T-helper 1 cell treated with Interleukin-12 subunit alpha and Interleukin-12 subunit beta and Interleukin-4 antibody, amounts not matched to agents 30 ng/mL and 1 ng/mL, for 36 hours (primary cell): Measurements from ENCODE around the gene TMEM39B. TPM values are rescaled to one million over a fixed set of nuclear protein-coding genes. Genes with fewer than 3 reads are reported as not detected.
"Not testable (repeated sequence)": the region's sequence is repeated elsewhere in the genome, so short reads cannot be mapped to it uniquely, and the experiment has no call there.

Experiments
- intact Hi-C: fragments of 100-400 bp; cut with micrococcal nuclease; formaldehyde crosslinking; loops from one replicate; pipeline ENCODE4 v1.15.1; 2024
- total RNA-seq: library from RNA; stranded (reverse); gene quantifications from 2 replicates; pipeline ENCODE4 v1.2.3, GENCODE V29; 2022

The TMEM39B gene
- total RNA-seq, 1 donor from 2014 or later, result 33.1 TPM

DNA sequence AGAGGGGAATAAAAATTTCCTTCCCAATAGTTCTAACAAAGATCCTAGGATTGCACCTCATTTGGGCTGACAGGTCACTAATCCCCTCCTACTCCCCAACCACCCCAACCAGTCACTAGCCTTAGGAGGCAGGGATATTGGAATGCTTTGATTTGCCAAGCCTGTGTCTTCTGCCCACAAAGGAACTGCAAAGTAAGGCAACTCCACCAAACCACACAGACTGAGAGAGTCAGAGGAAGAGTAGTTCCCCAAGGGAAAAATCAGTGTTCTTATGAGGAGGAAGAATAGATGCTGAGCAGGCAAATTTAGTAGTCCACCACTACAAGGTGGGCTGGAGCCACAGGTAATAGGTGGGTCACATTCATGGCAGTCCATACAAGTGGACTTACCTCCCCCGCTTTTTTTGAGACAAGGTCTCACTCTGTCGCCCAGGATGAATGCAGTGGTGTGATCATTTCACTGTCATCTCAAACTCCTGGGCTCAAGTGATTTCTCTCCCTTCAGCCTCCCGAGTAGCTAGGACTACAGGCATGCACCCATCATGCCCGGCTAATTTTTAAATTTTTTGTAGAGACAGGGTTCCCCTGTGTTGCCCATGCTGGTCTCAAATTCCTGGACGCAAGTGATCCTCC lies 3.7 kb upstream of the TMEM39B start:
- intact Hi-C loops, result no loop called here

- intact Hi-C loops, result loop anchor here (1.0 to 10.0 kb wide), 13 partner anchors 9 to 1007 kb away; partner anchors contain the start of genes ADGRB2, HDAC1, IQCC and KPNA6
Observed at GRCh38 chr1:32071758-32072621, 749 bp upstream of the TMEM39B start.

DNA sequence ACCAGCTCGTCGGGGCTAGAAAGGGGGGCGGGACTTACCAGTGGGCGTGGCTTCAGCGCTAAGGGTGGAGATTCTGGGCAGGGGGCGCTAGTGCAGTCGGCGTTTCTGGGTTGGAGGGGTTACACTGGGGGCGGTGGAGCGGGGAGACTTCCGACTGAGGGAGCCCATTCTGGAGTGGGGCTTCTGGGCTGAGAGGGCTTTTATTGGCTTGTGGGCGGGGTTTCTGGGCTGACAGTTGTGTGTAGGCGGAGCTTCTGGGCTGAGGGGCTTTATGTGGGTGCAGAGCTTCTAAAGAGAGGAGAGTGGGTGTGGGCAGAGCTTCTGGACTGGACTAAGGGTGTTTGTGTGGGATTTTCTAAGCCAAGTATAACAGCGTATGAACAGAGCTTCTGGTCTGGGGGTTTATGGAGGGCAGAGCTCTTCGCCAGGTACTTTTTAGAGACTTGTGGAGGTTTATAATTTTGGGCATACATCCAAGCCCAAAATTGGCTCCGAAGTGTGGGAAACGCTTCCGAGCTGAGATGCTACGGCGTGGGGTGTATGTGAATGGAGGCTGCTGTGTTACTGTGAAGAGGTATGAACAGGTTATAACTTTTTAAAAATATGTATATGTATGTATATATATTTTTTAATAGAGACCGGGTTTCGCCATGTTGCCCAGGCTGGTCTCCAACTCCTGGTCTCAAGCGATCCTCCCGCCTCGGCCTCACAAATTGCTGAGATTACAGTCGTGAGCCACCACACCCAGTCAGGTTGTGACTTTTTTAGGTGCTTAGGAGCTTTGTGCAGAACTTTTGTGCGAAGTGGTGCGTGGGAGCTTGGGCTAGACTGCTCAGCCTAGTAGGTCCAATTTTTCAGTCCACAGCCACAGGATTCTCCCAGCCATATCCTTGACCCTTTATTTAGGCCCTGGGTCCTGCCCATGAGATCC lies 825 bp downstream of the TMEM39B start:
- intact Hi-C loops, result loop anchor here (1.0 to 10.0 kb wide), 14 partner anchors 60 to 1009 kb away; partner anchors contain the start of genes ADGRB2, BSDC1, CCDC28B and EIF3I

- intact Hi-C loops, result loop anchor here (5.0 to 10.0 kb wide), 2 partner anchors 677 to 920 kb away; no protein-coding TSS in a partner anchor
Observed at GRCh38 chr1:32074841-32075240, 2.1 kb downstream of the TMEM39B start.

- intact Hi-C loops, result loop anchor here (10.0 kb wide), 1 partner anchor 923 kb away; no protein-coding TSS in a partner anchor
Observed at GRCh38 chr1:32077451-32077850, 4.7 kb downstream of the TMEM39B start.

GRCh38 chr1:32082022-32082421 lies 9.3 kb downstream of the TMEM39B start:
- intact Hi-C loops, result no loop called here

- intact Hi-C loops, result not testable (repeated sequence)
Observed at GRCh38 chr1:32086381-32086780, 13.6 kb downstream of the TMEM39B start.

GRCh38 chr1:32091176-32091575 lies 18.4 kb downstream of the TMEM39B start:
- intact Hi-C loops, result no loop called here

- intact Hi-C loops, result no loop called here
Observed at GRCh38 chr1:32091591-32091990, 18.9 kb downstream of the TMEM39B start.

DNA sequence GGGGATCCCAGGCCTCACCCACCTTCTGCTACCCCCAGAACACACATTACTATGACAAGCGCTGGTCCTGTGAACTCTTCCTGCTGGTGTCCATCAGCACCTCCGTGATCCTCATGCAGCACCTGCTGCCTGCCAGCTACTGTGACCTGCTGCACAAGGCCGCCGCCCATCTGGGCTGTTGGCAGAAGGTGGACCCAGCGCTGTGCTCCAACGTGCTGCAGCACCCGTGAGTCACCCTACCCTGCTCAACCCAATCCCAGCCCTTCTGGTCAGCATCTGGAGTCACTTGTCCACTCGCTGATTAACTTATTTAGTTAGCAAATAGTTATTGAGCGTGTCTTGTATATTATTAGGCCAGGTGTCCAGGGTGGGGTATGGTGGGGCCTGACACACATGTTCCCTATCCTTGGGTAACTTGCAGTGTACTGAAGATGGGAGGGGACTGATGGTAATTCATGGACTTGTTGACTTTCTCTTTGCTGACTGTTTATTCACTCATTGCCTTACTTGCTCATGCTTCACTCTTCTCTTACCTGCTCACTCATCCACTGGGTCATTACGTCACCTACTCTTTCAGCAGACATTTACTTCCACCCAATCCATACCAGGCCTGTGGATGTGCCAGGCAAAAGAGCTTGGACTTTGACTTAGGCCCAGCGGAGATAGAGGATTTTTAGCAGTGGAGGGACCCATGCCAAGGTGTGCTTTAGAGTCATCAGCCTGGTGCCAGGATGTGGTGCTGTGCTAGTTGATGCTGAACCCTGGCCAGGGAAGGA lies 22.2 kb downstream of the TMEM39B start:
- intact Hi-C loops, result no loop called here

GRCh38 chr1:32099426-32099825 lies 26.7 kb downstream of the TMEM39B start:
- intact Hi-C loops, result no loop called here

- intact Hi-C loops, result no loop called here
Observed at GRCh38 chr1:32100359-32100758, 27.6 kb downstream of the TMEM39B start.

DNA sequence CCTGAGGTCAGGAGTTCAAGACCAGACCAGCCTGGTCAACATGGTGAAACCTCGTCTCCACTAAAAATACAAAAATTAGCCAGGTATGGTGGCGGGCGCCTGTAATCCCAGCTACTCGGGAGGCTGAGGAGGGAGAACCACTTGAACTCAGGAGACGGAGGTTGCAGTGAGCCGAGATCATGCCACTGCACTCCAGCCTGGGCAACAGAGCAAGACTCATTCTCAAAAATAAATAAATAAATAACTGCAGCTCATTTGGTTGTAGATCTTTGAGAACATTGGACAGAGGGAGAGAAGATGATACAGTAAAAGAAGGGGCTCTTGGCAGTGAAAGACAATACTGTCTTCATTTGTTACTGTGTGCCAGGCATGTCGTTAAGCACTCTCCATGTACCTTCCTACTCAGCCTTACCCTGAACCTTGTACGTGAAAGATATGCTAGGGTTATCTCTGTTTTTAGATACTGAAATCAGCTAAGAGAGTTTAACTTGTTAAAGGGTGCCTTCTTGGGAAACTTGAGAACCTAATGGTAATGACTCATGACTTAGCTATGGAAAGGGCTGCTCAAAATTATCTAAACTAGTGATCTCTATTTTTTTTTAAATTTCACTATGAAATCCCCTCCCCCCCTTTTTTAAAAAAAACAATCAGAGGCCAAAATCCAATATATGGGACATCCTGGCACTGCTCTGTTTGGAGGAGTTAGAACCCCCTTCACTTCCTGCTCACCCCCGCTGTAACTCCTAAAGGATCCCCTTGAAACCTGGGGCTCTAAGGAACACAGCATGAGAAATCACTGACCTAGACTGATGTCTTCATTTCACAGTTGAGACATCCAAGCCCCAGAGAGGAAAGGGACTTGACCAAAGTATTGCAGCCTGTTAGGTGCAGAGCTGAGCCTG lies 28.3 kb downstream of the TMEM39B start:
- intact Hi-C loops, result no loop called here

GRCh38 chr1:32104127-32104526 lies 31.4 kb downstream of the TMEM39B start:
- intact Hi-C loops, result no loop called here

DNA sequence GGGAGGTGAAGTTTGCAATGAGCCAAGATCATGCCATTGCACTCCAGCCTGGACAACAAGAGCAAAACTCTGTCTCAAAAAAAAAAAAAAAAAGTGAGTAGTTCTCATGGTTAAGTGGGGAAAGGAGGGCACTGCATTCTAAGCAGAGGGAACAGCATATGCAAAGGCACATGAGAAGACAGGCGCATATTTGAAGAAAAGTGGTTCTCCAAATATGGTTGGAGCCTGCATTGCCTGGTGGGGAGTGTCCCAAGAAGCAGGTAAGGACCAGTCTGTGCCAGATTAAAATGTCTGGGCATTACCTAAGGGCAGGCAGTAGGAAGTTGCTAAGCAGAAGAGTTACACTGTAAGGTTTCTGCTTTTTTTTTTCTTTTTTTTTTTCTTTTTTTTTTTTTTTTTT lies 32.6 kb downstream of the TMEM39B start:
- intact Hi-C loops, result loop anchor here (5.0 kb wide), 1 partner anchor 42 kb away; no protein-coding TSS in a partner anchor

DNA sequence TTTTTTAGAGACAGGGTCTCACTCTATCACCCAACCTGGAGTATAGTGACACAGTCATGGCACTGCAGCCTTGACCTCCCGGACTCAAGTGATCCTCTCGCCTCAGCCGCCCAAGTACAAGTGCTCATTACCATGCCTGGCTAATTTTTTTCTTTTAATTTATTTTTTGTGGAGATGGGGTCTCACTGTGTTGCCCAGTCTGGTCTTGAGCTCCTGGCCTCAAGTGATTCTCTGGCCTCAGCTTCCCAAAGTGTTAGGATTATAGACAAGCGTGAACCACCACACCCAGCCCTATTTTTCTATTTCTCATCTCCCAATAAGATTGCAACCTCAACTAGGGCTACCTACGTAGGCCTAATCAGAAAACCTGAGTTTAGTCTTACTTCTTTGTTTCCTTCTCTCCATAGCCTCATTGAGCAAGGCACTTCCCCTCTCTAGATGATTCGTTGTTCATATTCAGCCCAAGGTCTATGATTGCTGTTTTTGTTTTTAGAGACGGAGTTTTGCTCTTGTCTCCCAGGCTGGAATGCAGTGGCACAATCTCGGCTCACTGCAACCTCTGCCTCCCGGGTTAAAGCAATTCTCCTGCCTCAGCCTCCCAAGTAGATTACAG lies 34.0 kb downstream of the TMEM39B start:
- intact Hi-C loops, result loop anchor here (1.0 to 5.0 kb wide), 3 partner anchors 41 to 186 kb away; partner anchors contain the start of gene HDAC1

DNA sequence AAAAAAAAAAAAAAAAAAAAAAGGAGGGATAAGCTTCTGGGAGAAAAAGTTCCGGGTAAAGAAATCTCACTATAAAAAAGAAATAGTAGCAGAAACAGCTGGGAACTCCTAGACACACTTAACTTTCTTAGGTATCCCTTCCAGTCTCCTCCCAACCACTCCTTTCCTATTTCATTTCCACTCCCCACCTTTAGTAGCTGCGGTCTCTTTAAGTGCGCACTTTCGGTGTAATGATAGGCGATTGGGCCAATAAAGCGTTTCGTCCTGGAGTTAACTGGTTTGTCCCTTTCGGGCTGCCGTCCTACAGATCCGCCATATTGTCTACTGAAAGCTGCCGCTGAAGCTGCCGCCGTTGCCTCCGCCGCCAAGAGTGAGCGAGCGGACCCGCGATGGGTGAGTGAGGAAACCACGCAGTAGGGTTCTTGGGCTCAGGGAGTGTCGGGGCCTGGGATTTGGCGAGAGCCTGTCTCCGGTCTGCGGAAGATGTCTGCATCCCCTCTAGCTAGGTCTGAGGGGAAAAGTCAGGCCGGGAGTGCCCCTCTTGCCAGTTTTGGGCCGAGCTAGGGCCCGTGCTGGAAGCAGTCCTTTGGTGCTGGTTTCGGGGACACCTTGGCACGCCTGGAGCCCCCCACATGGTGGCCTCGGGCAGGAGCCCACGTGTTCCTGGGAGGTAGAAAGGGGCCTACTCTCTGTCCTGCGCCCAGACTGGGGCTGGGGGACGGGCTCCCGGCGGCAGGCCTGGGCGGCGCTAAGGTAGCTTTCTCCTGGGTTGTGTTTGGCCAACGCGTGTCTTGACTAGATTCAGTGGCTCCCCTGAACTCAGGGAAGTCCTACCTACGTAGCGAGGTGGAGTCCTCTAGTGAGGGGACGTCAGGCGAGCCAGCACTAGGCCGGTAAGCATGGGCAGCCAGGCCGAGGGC lies 35.3 kb downstream of the TMEM39B start, which contains the start of gene KPNA6:
Gene KPNA6, plus strand, starts transcription at position 315 of the 920 bp plus-strand sequence. Its CDS starts 75 bp downstream, at position 390.
- intact Hi-C loops, result loop anchor here (1.0 to 5.0 kb wide), 11 partner anchors 36 to 464 kb away; partner anchors contain the start of genes BSDC1, EIF3I, HDAC1 and PEF1
